IgD-negative memory B cell (primary cell): ENCODE measurements around the gene ERC1. TPM values are rescaled to one million over a fixed set of nuclear protein-coding genes. Genes with fewer than 3 reads are reported as not detected.
"Not testable (repeated sequence)": the region's sequence is repeated elsewhere in the genome, so short reads cannot be mapped to it uniquely, and the experiment has no call there.

Source experiments
- H3K27ac Mint-ChIP-seq, 3 donors: one replicate each; pipeline ENCODE4 v1.8.0; 2020 to 2022; ENCODE audit warnings: mild to moderate bottlenecking in 3 of 3, mixed read lengths in 3 of 3, moderate library complexity in 1 of 3
- H3K27me3 Mint-ChIP-seq: one replicate; pipeline ENCODE4 v1.8.0; 2021; ENCODE audit warnings: mixed read lengths
- H3K36me3 Mint-ChIP-seq: one replicate; pipeline ENCODE4 v1.8.0; 2020; ENCODE audit warnings: mild to moderate bottlenecking, mixed read lengths
- H3K4me1 Mint-ChIP-seq, 3 donors: one replicate each; pipeline ENCODE4 v1.8.0; 2020 to 2022; ENCODE audit warnings: mixed read lengths in 3 of 3, mild to moderate bottlenecking in 1 of 3
- H3K4me3 Mint-ChIP-seq, 4 donors: one replicate each; pipeline ENCODE4 v1.8.0; 2020 to 2022; ENCODE audit warnings: mild to moderate bottlenecking in 4 of 4, mixed read lengths in 4 of 4, moderate library complexity in 3 of 4
- H3K9me3 Mint-ChIP-seq, 3 donors: one replicate each; pipeline ENCODE4 v1.8.0; 2020 to 2021; ENCODE audit warnings: mixed read lengths in 3 of 3, mild to moderate bottlenecking in 1 of 3
- polyA plus RNA-seq: library from polyadenylated mRNA; unstranded; fragments of 300-500 nt; fragmentation: Illumina TruSeq; gene quantifications from one replicate; pipeline ENCODE4 v1.2.3, GENCODE V29; 2021

Gene ERC1
- polyA plus RNA-seq, 1 donor from 2014 or later, result 16.5 TPM

DNA sequence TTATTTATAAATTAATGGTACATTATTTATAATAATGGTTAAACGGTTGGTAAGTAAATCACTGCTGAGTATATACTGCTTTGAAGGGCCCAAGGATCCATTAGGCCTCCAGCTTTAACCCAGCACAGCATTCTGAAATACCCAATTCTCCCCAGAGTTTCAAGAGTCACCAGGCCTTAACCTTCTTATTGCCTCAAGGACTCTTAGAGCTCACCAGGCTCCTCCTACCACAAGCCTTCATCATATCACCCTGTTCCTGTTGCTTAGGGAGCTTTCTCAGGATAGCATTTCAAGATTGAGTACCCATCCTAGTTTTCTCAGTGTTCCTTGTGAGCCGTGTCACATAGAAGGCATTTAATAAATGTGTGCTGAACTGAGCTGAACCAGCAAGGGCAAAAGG is 360.9 kb downstream of the ERC1 start:
- Mint-ChIP-seq H3K36me3 (no peaks in the 10 kb centered on the region), H3K27ac (no peak overlapping the region), H3K9me3 (no peaks in the 10 kb centered on the region), H3K27me3 (no peaks in the 10 kb centered on the region), H3K4me3 (no peak overlapping the region), H3K4me1 (no peaks in the 10 kb centered on the region)

DNA sequence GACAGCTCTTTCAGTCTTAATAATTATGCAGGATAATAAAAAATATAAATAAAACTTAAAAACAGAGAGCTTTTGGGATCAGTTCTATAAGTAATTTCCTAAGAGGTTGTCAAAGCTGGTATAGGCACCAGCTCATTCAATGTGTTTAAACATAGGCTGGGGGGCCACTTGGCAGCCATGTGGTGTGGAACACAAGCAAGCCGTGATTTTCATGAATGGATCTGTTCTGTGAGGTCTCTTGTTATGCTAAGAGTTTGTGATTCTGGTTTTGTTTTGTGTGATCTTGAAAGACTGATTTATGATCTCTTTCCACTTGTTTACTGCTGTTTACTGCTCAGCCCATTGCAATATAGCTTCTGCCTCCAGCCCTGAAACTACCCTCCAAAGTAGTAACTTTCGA is 362.4 kb downstream of the ERC1 start:
- H3K9me3 Mint-ChIP-seq, result no peaks in the 10 kb centered on the region
- no peak overlapping the region for H3K27ac Mint-ChIP-seq
- no peak overlapping the region for H3K4me3 Mint-ChIP-seq
- no peaks in the 10 kb centered on the region for H3K36me3 Mint-ChIP-seq
- H3K27me3 Mint-ChIP-seq, result no peaks in the 10 kb centered on the region
- no peaks in the 10 kb centered on the region for H3K4me1 Mint-ChIP-seq

DNA sequence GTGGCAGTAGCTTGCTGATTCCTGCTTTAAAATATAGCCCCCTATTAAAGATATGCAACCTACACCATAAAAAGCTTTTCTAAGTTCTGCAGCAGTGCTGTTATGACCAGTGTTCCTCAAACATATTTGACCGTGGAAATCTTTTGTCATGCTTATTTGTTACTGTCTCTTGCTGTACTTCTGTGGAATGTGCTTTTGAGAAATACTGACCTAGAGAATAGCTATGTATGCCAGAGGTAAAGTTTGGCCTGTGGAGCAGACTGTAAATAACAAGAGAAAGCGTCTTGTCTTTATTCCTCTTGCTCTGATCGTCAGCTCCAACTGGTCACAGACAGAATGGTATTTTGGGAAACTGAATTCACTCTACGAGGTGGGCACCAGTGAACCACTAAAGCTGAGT is 364.4 kb downstream of the ERC1 start:
- H3K4me1 Mint-ChIP-seq, result no peaks in the 10 kb centered on the region
- H3K36me3 Mint-ChIP-seq, result no peaks in the 10 kb centered on the region
- no peaks in the 10 kb centered on the region for H3K9me3 Mint-ChIP-seq
- no peak overlapping the region for H3K4me3 Mint-ChIP-seq
- H3K27ac Mint-ChIP-seq, result no peak overlapping the region
- no peaks in the 10 kb centered on the region for H3K27me3 Mint-ChIP-seq

DNA sequence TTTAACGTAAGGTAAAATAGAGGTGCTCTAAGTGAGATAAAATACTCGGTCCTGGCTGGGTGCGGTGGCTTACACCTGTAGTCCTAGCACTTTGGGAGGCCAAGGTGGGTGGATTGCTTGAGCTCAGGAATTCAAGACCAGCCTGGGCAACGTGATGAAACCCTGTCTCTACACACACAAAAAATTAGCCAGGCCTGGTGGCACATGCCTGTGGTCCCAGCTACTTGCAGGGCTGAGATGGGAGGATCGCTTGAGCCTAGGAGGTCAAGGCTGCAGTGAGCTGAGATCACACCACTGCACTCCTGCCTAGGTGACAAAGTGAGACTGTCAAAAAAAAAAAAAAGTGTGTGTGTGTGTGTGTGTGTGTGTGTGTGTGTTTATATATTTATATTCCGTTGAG is 364.8 kb downstream of the ERC1 start:
- H3K9me3 Mint-ChIP-seq, H3K4me3 Mint-ChIP-seq, H3K4me1 Mint-ChIP-seq, H3K36me3 Mint-ChIP-seq, H3K27me3 Mint-ChIP-seq, H3K27ac Mint-ChIP-seq: not testable (repeated sequence)

DNA sequence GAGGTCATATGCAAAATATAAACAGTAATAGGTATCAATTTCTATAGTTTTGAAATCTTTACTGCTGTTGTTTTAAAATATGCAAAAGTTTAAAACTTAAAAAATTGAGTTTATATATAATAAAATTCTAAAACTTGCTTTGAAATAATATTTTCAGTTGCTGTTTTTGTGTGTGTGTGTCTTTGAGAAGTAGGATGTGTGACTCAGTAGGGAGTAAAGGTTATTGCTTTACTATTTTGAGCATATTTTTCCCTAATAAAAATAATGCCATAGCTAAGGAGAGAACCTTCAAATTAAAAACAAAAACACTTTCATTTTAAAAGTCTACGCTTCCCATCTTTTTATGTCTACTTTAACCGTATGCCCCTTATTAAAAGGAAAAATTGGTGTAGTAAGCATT is 365.3 kb downstream of the ERC1 start:
- H3K36me3 Mint-ChIP-seq, result peaks cover 2% of the 10 kb centered on the region
- no peaks in the 10 kb centered on the region for H3K4me1 Mint-ChIP-seq
- H3K9me3 Mint-ChIP-seq, result no peaks in the 10 kb centered on the region
- H3K4me3 Mint-ChIP-seq, result no peak overlapping the region
- no peak overlapping the region for H3K27ac Mint-ChIP-seq
- H3K27me3 Mint-ChIP-seq, result no peaks in the 10 kb centered on the region

DNA sequence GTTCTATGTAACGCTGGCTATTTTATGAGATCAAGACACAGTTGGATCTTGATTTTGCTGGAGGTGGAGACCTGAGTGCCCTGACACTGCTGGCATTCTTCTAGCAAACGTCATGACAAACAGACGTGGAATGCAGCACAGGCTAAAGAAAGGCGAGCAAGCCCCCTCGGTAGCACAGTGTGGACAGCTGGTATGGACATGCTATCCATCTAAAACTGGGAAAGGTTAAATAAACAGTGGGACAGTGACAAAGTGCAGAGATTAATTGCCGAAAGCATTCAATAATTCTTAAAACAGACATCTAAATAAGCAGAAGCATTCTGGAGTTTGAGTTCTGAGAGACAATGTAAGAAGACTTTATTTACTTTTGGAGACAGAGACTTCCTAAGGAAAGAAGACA is 366.1 kb downstream of the ERC1 start:
- Mint-ChIP-seq H3K36me3 (peaks cover 2% of the 10 kb centered on the region), H3K9me3 (no peaks in the 10 kb centered on the region), H3K27me3 (no peaks in the 10 kb centered on the region), H3K27ac (no peak overlapping the region), H3K4me3 (no peak overlapping the region), H3K4me1 (no peaks in the 10 kb centered on the region)

DNA sequence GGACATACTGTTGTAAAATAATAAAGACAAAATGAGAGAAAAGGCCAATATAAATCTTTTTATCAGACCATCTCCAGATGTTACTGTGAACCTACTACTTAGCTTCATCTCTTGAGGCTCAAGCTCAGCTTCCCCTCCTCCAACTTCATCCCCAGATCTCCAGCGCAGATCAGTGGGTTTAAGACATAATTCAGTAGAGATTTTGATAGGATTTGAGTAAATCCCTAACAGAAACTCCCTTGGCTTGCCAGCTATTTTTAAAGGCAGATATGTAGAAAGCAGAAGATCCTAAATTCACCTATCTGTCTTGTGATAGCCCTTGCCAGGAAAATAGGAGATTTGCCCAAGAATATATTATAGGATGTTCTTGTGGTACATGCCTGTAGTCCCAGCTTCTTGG is 366.7 kb downstream of the ERC1 start:
- Mint-ChIP-seq H3K9me3 (no peaks in the 10 kb centered on the region), H3K27ac (no peak overlapping the region), H3K36me3 (peaks cover 6% of the 10 kb centered on the region), H3K4me1 (no peaks in the 10 kb centered on the region), H3K27me3 (no peaks in the 10 kb centered on the region), H3K4me3 (no peak overlapping the region)

DNA sequence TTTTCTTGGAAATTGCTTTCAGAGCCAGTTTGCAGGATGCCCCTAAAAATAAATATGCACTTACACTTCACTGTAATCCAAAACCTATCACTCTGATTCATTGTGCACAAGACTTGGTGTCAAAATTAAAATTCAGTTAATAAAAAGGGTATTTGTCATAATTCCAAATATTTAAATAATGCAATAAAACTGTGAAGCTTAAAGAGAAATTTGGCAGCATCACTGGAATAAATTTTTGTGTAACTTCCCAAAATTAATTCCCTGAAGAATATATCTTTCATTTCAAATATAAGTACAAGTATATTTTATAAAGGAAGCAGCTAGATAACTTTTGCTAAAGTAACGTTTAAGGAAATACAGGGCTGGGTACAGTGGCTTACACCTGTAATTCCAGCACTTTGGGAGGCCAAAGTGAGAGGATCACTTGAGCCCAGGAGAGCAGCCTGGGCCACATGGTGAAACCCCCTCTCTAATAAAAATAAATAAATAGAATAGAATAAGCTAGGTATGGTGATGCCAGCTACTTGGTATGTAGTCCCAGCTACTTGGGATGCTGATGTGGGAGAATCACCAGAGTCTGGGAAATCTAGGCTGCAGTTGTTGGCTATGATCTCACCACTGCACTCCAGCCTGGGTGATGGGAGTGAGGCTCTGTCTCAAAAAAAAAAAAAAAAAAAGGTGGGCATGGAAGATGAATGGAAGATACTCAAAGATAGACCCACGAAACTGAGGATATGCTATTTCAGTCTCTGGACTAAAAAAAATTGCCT is 369.6 kb downstream of the ERC1 start:
- no peak overlapping the region for H3K4me3 Mint-ChIP-seq
- H3K9me3 Mint-ChIP-seq, result peaks cover 0 to 4% (median 0%) of the 10 kb centered on the region in 3 donors
- no peaks in the 10 kb centered on the region for H3K27me3 Mint-ChIP-seq
- peaks cover 8% of the 10 kb centered on the region for H3K36me3 Mint-ChIP-seq
- H3K27ac Mint-ChIP-seq, result no peak overlapping the region
- no peaks in the 10 kb centered on the region for H3K4me1 Mint-ChIP-seq

DNA sequence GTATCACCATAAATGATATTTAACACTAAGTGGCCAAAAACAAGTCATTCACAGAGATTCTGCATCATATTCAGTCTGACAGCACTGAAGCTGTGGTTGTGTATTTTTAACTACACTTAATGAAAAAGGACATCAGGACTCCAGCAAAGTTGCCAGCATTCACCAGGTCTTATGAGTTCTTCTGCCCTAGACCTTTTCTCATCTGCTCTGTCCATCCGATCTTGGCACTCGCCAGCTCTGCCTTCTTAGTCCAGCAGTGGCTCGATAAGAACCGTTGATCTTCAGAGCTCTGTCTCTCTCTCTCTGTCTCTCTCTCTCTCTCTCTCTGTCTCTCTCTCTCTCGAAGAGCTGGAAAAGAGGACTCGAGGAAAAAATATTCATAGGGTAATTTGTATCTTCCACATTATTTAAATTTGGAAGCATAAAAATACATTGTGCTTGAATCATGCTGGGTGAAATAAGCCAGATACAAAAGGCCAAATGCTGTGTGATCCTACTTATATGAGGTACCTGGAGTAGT is 371.2 kb downstream of the ERC1 start:
- Mint-ChIP-seq H3K36me3 (peaks cover 8% of the 10 kb centered on the region), H3K9me3 (peaks cover 0 to 4% (median 0%) of the 10 kb centered on the region in 3 donors), H3K27me3 (no peaks in the 10 kb centered on the region), H3K27ac (no peak overlapping the region), H3K4me1 (no peaks in the 10 kb centered on the region), H3K4me3 (no peak overlapping the region)

DNA sequence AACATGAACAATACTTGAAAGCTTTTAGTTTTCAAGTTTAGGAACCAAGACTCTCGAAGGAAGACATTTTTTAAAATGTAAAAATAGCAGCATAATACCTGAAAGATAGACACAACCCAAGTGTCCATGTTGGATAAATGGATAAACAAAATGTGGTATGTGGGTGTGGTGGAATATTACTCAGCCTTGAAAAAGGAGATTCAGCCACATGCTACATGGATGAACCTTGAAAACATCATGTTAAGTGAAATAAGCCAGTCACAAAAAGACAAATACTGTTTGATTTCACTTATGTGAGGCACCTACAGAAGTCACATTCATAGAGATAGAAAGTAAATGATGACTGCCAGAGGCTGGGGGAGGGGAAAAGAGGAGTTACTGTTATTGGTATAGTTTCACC is 374.7 kb downstream of the ERC1 start:
- no peak overlapping the region for H3K4me3 Mint-ChIP-seq
- peaks cover 12% of the 10 kb centered on the region for H3K36me3 Mint-ChIP-seq
- H3K27me3 Mint-ChIP-seq, result no peaks in the 10 kb centered on the region
- H3K4me1 Mint-ChIP-seq, result no peaks in the 10 kb centered on the region
- no peak overlapping the region for H3K27ac Mint-ChIP-seq
- H3K9me3 Mint-ChIP-seq, result peaks cover 0 to 4% (median 0%) of the 10 kb centered on the region in 3 donors

DNA sequence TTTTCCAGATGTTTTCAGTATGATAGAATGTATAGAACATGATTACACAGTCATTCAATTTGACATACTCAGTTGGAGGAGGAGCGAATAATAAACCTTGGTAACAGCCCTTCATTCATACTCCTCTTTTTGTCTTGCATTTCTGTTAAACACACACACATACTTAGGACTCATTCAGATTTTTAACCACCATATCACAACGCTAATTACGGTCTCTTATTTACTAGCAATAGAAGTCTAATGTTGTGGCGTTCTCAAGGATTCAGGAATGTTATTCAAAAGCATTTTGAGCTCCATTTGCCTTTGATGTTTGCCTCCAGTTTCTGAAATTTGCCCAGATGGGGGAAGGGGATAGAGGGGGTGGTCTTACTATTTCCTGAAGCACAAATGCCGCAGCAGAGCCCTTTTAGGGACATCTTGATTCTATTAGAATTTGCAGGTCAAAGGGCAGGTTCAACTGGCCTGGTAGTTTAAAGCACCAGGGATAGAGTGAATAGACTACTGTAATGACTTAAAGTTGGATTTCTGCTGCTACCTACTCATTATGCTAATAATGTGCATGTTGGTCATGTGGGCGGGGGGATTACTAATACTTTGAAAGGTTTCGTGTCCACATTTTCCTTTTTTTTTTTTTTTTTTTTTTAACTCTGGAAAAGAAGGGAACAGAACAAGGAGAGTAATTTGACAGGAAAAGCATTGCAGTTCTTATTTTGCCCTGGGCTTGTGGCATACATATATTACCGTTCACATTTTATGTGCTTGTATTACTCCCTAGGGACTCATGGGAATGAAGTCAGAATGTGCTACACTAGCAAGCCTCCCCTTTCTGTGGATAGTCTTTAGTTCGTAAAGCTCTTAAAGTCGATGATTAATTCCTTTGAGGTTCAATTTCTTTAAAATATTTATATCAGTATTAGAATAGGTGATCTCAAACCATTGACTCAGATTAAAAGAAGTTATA is 376.6 kb downstream of the ERC1 start:
- no peak overlapping the region for H3K27ac Mint-ChIP-seq
- H3K4me3 Mint-ChIP-seq, result no peak overlapping the region
- peaks cover 0 to 4% (median 0%) of the 10 kb centered on the region in 3 donors for H3K9me3 Mint-ChIP-seq
- H3K4me1 Mint-ChIP-seq, result no peaks in the 10 kb centered on the region
- no peaks in the 10 kb centered on the region for H3K27me3 Mint-ChIP-seq
- H3K36me3 Mint-ChIP-seq, result peaks cover 9% of the 10 kb centered on the region

DNA sequence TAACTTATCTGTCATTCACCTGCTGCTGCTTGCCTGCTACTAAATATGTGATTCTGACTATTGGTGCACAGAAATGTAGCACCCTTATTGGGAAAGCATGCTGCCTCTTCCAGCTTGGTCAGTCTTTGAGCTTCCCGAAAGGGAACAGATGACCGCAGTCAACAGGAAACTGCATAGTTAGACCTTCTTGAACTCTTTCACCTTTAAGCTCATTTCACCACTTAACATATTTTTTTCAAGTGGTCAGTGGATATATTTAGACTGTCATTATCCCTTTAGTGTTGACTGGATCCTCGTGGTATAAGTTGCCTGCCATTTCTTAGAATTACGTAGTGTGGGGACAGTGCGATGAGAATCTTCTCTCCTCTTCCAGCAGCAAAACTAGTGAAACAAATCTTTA is 378.4 kb downstream of the ERC1 start:
- Mint-ChIP-seq H3K4me1 (no peaks in the 10 kb centered on the region), H3K9me3 (peaks cover 0 to 4% (median 0%) of the 10 kb centered on the region in 3 donors), H3K36me3 (peaks cover 9% of the 10 kb centered on the region), H3K4me3 (no peak overlapping the region), H3K27ac (no peak overlapping the region), H3K27me3 (no peaks in the 10 kb centered on the region)

DNA sequence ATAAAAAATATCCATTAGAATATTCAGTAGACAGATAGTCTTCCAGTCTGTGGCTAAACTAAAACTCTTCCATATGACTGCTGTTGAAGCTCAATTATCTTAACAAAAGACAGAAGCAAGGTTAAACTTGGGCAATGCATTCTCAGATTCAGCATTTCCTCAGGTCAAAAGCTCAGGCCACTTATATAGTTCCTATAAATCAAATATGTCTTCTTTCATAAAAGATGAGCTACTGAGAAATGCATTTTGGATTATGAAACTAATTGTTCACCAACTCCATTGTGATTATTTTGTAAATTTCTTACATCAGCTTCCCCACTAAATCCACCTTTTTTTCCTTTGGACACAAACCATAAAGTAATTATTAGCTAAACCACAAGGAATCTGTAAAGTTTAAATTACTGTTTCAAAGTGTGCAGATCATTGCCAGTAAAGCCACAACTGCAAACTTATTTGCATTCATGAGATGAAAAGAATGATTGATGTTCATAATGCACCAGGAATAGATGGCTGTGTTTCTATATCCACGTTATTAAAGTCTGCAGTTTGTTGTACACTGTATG is 379.0 kb downstream of the ERC1 start:
- Mint-ChIP-seq H3K27ac (no peak overlapping the region), H3K9me3 (peaks cover 0 to 2% (median 0%) of the 10 kb centered on the region in 3 donors), H3K36me3 (peaks cover 9% of the 10 kb centered on the region), H3K27me3 (no peaks in the 10 kb centered on the region), H3K4me3 (no peak overlapping the region), H3K4me1 (no peaks in the 10 kb centered on the region)

DNA sequence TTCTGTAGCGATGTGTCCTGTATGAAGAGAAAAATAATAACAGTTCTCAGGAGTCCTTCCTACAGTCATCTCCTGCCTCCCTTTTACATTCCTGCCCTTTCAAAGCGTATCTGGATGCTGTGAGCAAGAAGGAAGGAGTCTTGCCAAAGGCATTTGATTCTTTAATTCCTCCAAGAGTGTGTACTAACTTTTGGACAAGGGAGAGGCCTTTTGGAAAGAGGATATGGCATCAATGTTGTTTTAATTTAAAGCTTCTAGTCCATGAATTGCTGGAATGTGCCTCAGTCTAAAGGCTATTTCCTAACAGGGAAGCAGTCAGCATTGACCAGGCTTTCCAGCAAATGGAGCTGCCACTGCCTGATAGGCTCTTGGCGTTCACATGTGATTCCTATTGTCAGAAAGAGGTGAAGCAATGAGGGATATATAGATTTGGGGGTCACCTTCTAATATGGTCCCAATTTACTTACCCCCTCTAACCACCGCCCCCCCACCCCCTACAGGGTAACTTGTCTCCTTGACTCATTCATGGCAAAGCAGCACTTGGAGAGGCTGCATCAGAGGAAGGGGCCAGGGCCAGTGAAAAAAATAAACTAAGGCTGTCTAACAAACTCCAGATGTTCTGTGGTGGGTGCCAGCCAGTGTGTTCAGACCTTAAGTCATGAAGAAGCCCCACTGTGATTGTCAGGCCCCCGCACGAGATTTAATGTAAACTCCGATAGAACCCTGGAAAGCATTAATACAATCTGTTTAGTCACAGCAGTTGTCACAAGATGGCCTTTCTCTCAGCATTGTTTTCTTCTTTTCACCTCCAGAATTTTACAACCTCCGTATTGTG is 383.1 kb downstream of the ERC1 start:
- H3K4me1 Mint-ChIP-seq, result no peaks in the 10 kb centered on the region
- no peak overlapping the region for H3K4me3 Mint-ChIP-seq
- H3K36me3 Mint-ChIP-seq, result peaks cover 9% of the 10 kb centered on the region
- no peaks in the 10 kb centered on the region for H3K27me3 Mint-ChIP-seq
- H3K27ac Mint-ChIP-seq, result no peak overlapping the region
- H3K9me3 Mint-ChIP-seq, result no peaks in the 10 kb centered on the region
